Sigmoid colon (tissue), 7 donors: ENCODE results near the gene EHMT1. TPM values are rescaled to one million over a fixed set of nuclear protein-coding genes. Genes with fewer than 3 reads are reported as not detected.

Experiments
- DNase-seq: peaks from one replicate; pipeline ENCODE4 v3.0.0-alpha.2; 2019
- H3K27ac ChIP-seq, 4 donors: fragments of 200-600 bp; sonication (generic); one replicate each; pipeline ENCODE4 v1.5.1; 2016 to 2019; ENCODE audit warnings: mild to moderate bottlenecking in 1 of 4
- H3K27me3 ChIP-seq, 3 donors: fragments of 200-600 bp; sonication (generic); one replicate each; pipeline ENCODE4 v1.5.1; 2019; ENCODE audit warnings: mild to moderate bottlenecking in 1 of 3
- H3K36me3 ChIP-seq, 4 donors: fragments of 200-600 bp; sonication (generic); one replicate each; pipeline ENCODE4 v1.5.1; 2016 to 2019
- H3K4me1 ChIP-seq, 4 donors: fragments of 200-600 bp; sonication (generic); one replicate each; pipeline ENCODE4 v1.5.1; 2017 to 2019
- H3K4me3 ChIP-seq, 4 donors: fragments of 200-600 bp; sonication (generic); one replicate each; pipeline ENCODE4 v1.5.1; 2017 to 2019; ENCODE audit warnings: mild to moderate bottlenecking in 2 of 4, moderate library complexity in 1 of 4
- H3K9me3 ChIP-seq, 4 donors: fragments of 200-600 bp in 3 of 4; sonication (generic) in 3 of 4; one replicate each; pipeline versions ENCODE4 v1.5.1 to v1.6.1; 2013 to 2019
- EP300 ChIP-seq, 4 donors: sonication (generic); formaldehyde crosslinking; IDR thresholded peaks; one replicate each; pipeline ENCODE4 v1.6.1; 2017; ENCODE audit warnings: antibody characterized with exemption in 4 of 4
- POLR2A ChIP-seq, 2 donors: fragments of 450-650 bp; IDR thresholded peaks; one replicate each; pipeline ENCODE4 v1.6.1; 2016; ENCODE audit warnings: antibody characterized with exemption in 2 of 2, mild to moderate bottlenecking in 2 of 2, moderate library complexity in 2 of 2
- POLR2AphosphoS5 ChIP-seq, 4 donors: sonication (generic); formaldehyde crosslinking; IDR thresholded peaks; one replicate each; pipeline ENCODE4 v1.6.1; 2017; ENCODE audit warnings: antibody characterized with exemption in 4 of 4
- WGBS, 2 donors: extraction: QIAGEN DNeasy Blood & Tissue Kit; methylation state at CpG; one replicate each; pipeline ENCODE4 v1.1.7; 2013; 5-methylcytosine and 5-hydroxymethylcytosine counted together
- intact Hi-C: fragments of 100-400 bp; cut with DNase I; formaldehyde crosslinking; loops from one replicate; pipeline ENCODE4 v1.15.1; 2023
- polyA plus RNA-seq, 3 donors: library from polyadenylated mRNA; stranded (reverse); fragments of 200-250 nt; gene quantifications; one replicate each; pipeline ENCODE4 v1.2.3, GENCODE V29; 2013
- total RNA-seq, 4 donors: library from RNA; depleted of rRNA; stranded (reverse); fragments of >200 nt; gene quantifications; one replicate each; pipeline ENCODE4 v1.1.0, GENCODE V29; 2016
- TF ChIP-seq, protein P1 (sequence below), 4 experiments: fragments of 450-650 bp in 3 of 4; fragments of 200-600 bp in 1 of 4; IDR thresholded peaks; one replicate each; pipeline ENCODE4 v1.5.1; 2016 to 2019; ENCODE audit warnings: antibody characterized with exemption in 4 of 4, mild to moderate bottlenecking in 3 of 4, moderate library complexity in 2 of 4
- donor health status: healthy with polysubstance abuse.
- donor health status: Bipolar disorder and iron deficiency.
- donor health status: healthy.

The EHMT1 gene
- total and polyA plus RNA-seq, 7 donors: 19.2 to 91.4 (median 60.4) TPM

DNA sequence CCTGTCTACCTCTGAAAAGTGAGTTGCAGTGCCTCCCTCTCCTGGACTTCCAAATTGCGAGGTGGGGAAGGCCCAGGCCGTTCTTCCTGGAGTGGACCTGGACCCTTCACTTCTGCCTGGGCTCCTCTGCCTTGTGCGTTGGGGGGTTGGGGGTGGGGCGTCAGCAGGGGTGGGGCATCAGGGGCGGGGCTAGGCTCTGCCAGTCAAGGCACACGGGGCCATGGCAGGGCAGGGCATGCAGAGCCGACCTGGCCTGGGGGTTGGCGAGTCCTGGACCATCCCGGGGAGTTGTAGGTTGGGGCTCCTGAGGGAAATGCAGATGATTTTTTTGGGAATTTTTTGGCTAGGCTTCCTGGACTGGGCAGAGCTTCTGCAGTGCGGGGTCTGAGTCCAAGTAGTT lies 87.1 kb downstream of the EHMT1 start:
- no peaks in the 10 kb centered on the region for H3K27me3 ChIP-seq
- H3K9me3 ChIP-seq: peaks cover 0 to 5% (median 2%) of the 10 kb centered on the region in 4 donors
- H3K4me3 ChIP-seq: no peak overlapping the region
- H3K4me1 ChIP-seq: peaks cover 0 to 28% (median 12%) of the 10 kb centered on the region in 4 donors
- intact Hi-C loops: no loop called here
- H3K27ac ChIP-seq: no peak overlapping the region
- TF ChIP-seq POLR2AphosphoS5 (IDR thresholded peaks at IDR 0.05) (no peak), POLR2A (IDR thresholded peaks at IDR 0.05) (no peak), EP300 (IDR thresholded peaks at IDR 0.05) (no peak)
- TF ChIP-seq, protein P1, sequence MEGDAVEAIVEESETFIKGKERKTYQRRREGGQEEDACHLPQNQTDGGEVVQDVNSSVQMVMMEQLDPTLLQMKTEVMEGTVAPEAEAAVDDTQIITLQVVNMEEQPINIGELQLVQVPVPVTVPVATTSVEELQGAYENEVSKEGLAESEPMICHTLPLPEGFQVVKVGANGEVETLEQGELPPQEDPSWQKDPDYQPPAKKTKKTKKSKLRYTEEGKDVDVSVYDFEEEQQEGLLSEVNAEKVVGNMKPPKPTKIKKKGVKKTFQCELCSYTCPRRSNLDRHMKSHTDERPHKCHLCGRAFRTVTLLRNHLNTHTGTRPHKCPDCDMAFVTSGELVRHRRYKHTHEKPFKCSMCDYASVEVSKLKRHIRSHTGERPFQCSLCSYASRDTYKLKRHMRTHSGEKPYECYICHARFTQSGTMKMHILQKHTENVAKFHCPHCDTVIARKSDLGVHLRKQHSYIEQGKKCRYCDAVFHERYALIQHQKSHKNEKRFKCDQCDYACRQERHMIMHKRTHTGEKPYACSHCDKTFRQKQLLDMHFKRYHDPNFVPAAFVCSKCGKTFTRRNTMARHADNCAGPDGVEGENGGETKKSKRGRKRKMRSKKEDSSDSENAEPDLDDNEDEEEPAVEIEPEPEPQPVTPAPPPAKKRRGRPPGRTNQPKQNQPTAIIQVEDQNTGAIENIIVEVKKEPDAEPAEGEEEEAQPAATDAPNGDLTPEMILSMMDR (IDR thresholded peaks at IDR 0.05): no peak
- DNase-seq: no peak
- H3K36me3 ChIP-seq: peaks cover 0 to under 1% (median 0%) of the 10 kb centered on the region in 4 donors
- 72 to 81% methylated on average over 10 of the region's 10 CpGs for WGBS, 2 donors

DNA sequence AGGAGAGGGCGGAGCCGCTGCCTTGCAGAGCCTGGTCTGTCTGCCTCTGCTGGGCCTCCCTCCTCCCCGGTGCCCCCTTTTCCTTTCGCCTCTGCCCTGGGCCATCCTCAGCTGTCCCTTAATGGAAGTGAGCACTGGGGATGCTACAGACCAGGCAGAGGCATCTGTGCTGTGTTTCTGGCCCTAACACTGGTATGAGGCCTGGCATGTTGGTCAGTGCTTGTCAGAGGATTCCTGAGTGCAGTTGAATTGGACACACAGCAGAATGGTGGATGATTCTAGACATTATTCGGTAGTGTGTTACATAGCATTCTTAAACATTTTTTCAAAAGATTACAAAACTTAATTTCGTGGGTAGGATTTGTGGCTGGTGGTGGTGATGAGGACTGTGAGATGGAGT lies 88.6 kb downstream of the EHMT1 start:
- Histone ChIP-seq H3K36me3 (peaks cover 0 to 15% (median 4%) of the 10 kb centered on the region in 4 donors), H3K4me3 (no peak overlapping the region), H3K27ac (no peak overlapping the region), H3K4me1 (peaks cover 0 to 28% (median 14%) of the 10 kb centered on the region in 4 donors), H3K9me3 (peaks cover 0 to 5% (median 2%) of the 10 kb centered on the region in 4 donors), H3K27me3 (no peaks in the 10 kb centered on the region)
- TF ChIP-seq EP300 (IDR thresholded peaks at IDR 0.05): no peak
- no peak for TF ChIP-seq POLR2A (IDR thresholded peaks at IDR 0.05)
- no peak for TF ChIP-seq POLR2AphosphoS5 (IDR thresholded peaks at IDR 0.05)
- TF ChIP-seq, protein P1 (IDR thresholded peaks at IDR 0.05): no peak
- WGBS, 2 donors: 92 to 93% methylated on average over 6 of the region's 6 CpGs
- DNase-seq: no peak
- intact Hi-C loops: no loop called here

DNA sequence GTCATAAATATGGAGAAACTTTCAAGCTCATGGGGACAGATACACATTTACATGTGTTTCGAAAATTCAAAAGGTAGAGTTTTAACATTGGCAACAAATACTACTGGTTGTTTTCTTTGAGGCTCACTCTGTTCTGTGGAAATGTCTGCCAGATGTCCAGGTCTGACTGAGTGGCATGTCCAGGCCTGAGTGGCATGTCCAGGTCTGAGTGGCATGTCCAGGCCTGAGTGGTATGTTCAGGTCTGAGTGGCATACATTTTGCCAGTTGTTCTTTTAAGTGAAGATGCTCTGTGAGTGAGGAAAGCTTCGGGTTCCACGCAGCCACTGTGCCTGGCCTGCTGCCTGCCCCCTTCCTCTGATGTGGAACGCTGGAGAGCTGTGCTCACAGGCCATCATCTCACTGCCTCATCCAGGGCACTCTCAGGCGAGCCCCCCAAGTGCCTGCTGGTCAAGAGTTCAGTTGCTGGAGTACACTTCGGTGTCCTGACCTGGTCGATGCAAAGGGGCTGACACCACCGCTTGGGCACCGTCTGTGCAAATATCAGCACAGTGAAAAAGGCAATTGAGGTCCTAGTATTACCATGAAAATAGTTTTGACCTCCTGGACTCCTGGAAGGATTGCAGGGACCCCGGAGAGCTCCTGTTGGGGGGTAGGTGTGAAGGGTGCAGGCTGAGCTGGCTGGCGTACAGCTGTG lies 89.9 kb downstream of the EHMT1 start:
- WGBS, 2 donors: 91 to 97% methylated on average over 11 of the region's 11 CpGs
- no peak overlapping the region for H3K4me3 ChIP-seq
- H3K9me3 ChIP-seq: no peaks in the 10 kb centered on the region
- no peak for DNase-seq
- H3K27me3 ChIP-seq: no peaks in the 10 kb centered on the region
- H3K36me3 ChIP-seq: peaks cover 0 to 15% (median 4%) of the 10 kb centered on the region in 4 donors
- H3K27ac ChIP-seq: no peak overlapping the region
- intact Hi-C loops: no loop called here
- TF ChIP-seq POLR2A (IDR thresholded peaks at IDR 0.05): no peak
- no peak for TF ChIP-seq EP300 (IDR thresholded peaks at IDR 0.05)
- TF ChIP-seq POLR2AphosphoS5 (IDR thresholded peaks at IDR 0.05): no peak
- TF ChIP-seq, protein P1 (IDR thresholded peaks at IDR 0.05): no peak
- peaks cover 0 to 28% (median 14%) of the 10 kb centered on the region in 4 donors for H3K4me1 ChIP-seq

DNA sequence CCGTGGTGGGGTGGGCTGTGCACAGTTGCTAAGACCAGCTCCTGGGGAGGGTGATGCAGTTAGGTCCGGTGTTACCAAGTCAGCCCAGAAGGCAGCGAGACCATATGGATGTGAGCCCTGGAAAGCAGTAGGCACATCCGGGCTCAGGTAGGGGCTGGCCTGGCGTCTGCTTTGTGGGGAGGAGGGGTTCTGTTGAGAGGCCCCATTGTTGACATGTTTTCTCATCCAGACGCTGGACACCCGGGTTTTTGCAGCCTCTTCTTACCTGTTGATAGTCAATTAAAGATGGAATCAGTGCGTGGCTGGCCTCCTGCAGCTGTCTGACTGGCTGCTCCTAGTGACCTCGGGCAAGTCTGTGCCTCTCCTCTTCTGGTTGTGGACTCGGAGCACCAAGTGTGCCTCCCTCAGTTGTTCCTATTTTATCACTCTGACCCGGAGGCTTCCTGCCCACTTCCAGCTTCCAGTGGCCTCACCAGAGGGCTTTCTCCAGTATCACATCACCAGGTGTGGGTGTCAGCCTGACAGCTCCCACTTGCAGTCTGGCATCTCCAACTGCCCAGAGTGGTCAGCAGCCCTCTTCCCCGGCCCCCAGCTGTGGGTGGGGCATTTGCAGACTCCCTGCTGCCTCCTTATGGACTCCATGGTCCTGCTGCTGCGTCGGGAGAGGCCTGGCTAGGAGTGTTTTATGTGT lies 90.8 kb downstream of the EHMT1 start:
- WGBS, 2 donors: 94 to 95% methylated on average over 14 of the region's 14 CpGs
- Histone ChIP-seq H3K27ac (no peak overlapping the region), H3K4me1 (peaks cover 0 to 23% (median 14%) of the 10 kb centered on the region in 4 donors), H3K36me3 (peaks cover 0 to 15% (median 4%) of the 10 kb centered on the region in 4 donors), H3K27me3 (no peaks in the 10 kb centered on the region), H3K9me3 (no peaks in the 10 kb centered on the region), H3K4me3 (no peak overlapping the region)
- intact Hi-C loops: no loop called here
- no peak for DNase-seq
- TF ChIP-seq, protein P1 (IDR thresholded peaks at IDR 0.05): no peak
- TF ChIP-seq EP300 (IDR thresholded peaks at IDR 0.05) (no peak), POLR2AphosphoS5 (IDR thresholded peaks at IDR 0.05) (no peak), POLR2A (IDR thresholded peaks at IDR 0.05) (no peak)
